ENCODE results near the gene BLMH. TPM values are rescaled to one million over a fixed set of nuclear protein-coding genes. Genes with fewer than 3 reads are reported as not detected.

BLMH gene
- total and polyA plus RNA-seq, 2 donors (not counting 1 experiment from before 2014, with no cell fraction given): 5.9 to 25.9 TPM

DNA sequence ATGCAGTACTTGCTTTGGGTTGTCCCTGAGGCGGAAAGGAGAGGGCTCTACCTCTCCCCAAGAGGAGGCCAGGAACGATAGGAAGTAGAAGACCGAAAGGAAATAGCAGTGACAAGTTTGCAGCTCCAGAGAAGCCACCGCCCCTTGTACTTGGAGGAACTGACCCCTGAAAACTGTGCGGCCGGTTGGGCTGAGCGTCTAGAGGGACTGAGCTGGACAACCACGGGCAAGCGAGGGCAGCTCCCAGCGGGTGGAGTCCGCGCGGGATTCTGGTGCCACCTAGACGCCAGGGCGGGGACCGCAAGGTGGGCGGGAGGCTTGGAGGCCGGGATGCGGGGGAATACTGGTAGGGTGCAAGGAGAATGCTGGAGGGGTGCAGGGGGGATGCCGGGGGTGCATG, 55.0 kb downstream of the BLMH start:
- peak overlapping the region in 1 of 5 experiments; percentile 15 for H3K4me3 ChIP-seq (ENCODE audit: control extremely low read depth in 1 of 5, extremely low read depth in 1 of 5, insufficient read depth in 1 of 5, low read depth in 2 of 5, low read length in 4 of 5)
- DNase-seq (peak; percentile 15), ATAC-seq (ENCODE audit: low read depth) (no peak)
- WGBS (ENCODE audit: insufficient coverage): 4% methylated on average over 13 of the region's 20 CpGs
- ChIA-PET POLR2A (no interaction called here), CTCF (interaction anchor here (1.9 kb wide), 1 partner anchor 132 kb away, joined by 20 read pairs; no protein-coding TSS in a partner anchor)
- peaks cover 0 to 56% (median 23%) of the 10 kb centered on the region in 4 experiments for H3K27me3 ChIP-seq (replicated peaks in 1 of 4; ENCODE audit: control extremely low read depth in 1 of 4, control insufficient read depth in 3 of 4, insufficient read depth in 4 of 4, low read length in 3 of 4)
- Mint-ChIP-seq H3K27ac (no peak overlapping the region), H3K9me3 (ENCODE audit: insufficient read depth) (no peaks in the 10 kb centered on the region), H3K27me3 (peaks cover 70% of the 10 kb centered on the region), H3K4me1 (peaks cover 24% of the 10 kb centered on the region), H3K4me3 (peak overlapping the region; percentile 44)
- H3K9ac ChIP-seq (ENCODE audit: low read length): no peak overlapping the region
- intact Hi-C loops (cut with micrococcal nuclease): no loop called here
- H3K9me3 ChIP-seq (ENCODE audit: control extremely low read depth in 1 of 3, control insufficient read depth in 2 of 3, insufficient read depth in 1 of 3, low read length in 2 of 3): peaks cover 0 to 4% (median 0%) of the 10 kb centered on the region in 3 donors
- no peak for TF ChIP-seq CTCF (IDR thresholded peaks at IDR 0.05)
- no peak for TF ChIP-seq EZH2 (IDR thresholded peaks at IDR 0.05; ENCODE audit: borderline replicate concordance, insufficient read depth, low read depth, low read length, poor library complexity, severe bottlenecking)
- peak overlapping the region; percentile 47 for H3K4me2 ChIP-seq (replicated peaks; ENCODE audit: low read depth, low read length, poor library complexity, severe bottlenecking)
- H3K4me1 ChIP-seq (ENCODE audit: control insufficient read depth in 2 of 2, insufficient read depth in 2 of 2, low read length in 2 of 2): peaks cover 28 to 35% of the 10 kb centered on the region in 2 donors
- no peak overlapping the region for H2AFZ ChIP-seq (ENCODE audit: insufficient read depth, low read depth, low read length, poor library complexity, severe bottlenecking)
- no peaks in the 10 kb centered on the region for H4K20me1 ChIP-seq (ENCODE audit: control insufficient read depth, insufficient read depth, low read length, poor library complexity, severe bottlenecking)
- H3K36me3 ChIP-seq (replicated peaks in 1 of 2; ENCODE audit: control extremely low read depth in 1 of 2, control insufficient read depth in 1 of 2, extremely low read depth in 1 of 2, insufficient read depth in 2 of 2, low read length in 1 of 2): no peaks in the 10 kb centered on the region
- no peak overlapping the region for H3K27ac ChIP-seq (ENCODE audit: low read length in 2 of 2)
- H3K79me2 ChIP-seq (ENCODE audit: control insufficient read depth, insufficient read depth, low read length): no peaks in the 10 kb centered on the region

- Histone ChIP-seq H2AFZ (ENCODE audit: insufficient read depth, low read depth, low read length, poor library complexity, severe bottlenecking) (no peak overlapping the region), H3K4me1 (ENCODE audit: control insufficient read depth in 2 of 2, insufficient read depth in 2 of 2, low read length in 2 of 2) (peaks cover 28 to 35% of the 10 kb centered on the region in 2 donors), H4K20me1 (ENCODE audit: control insufficient read depth, insufficient read depth, low read length, poor library complexity, severe bottlenecking) (no peaks in the 10 kb centered on the region), H3K36me3 (replicated peaks in 1 of 2; ENCODE audit: control extremely low read depth in 1 of 2, control insufficient read depth in 1 of 2, extremely low read depth in 1 of 2, insufficient read depth in 2 of 2, low read length in 1 of 2) (no peaks in the 10 kb centered on the region), H3K27ac (ENCODE audit: low read length in 2 of 2) (no peak overlapping the region), H3K4me2 (replicated peaks; ENCODE audit: low read depth, low read length, poor library complexity, severe bottlenecking) (peak overlapping the region; percentile 64), H3K79me2 (ENCODE audit: control insufficient read depth, insufficient read depth, low read length) (no peaks in the 10 kb centered on the region), H3K9ac (ENCODE audit: low read length) (peak overlapping the region; percentile 19), H3K27me3 (replicated peaks in 1 of 4; ENCODE audit: control extremely low read depth in 1 of 4, control insufficient read depth in 3 of 4, insufficient read depth in 4 of 4, low read length in 3 of 4) (peaks cover 0 to 56% (median 24%) of the 10 kb centered on the region in 4 experiments), H3K9me3 (ENCODE audit: control extremely low read depth in 1 of 3, control insufficient read depth in 2 of 3, insufficient read depth in 1 of 3, low read length in 2 of 3) (peaks cover 0 to 4% (median 0%) of the 10 kb centered on the region in 3 donors), H3K4me3 (ENCODE audit: control extremely low read depth in 1 of 5, extremely low read depth in 1 of 5, insufficient read depth in 1 of 5, low read depth in 2 of 5, low read length in 4 of 5) (no peak overlapping the region)
- Mint-ChIP-seq H3K9me3 (ENCODE audit: insufficient read depth) (no peaks in the 10 kb centered on the region), H3K4me1 (peaks cover 24% of the 10 kb centered on the region), H3K27ac (no peak overlapping the region), H3K4me3 (peak overlapping the region; percentile 77), H3K27me3 (peaks cover 70% of the 10 kb centered on the region)
- no peak for DNase-seq
- intact Hi-C loops (cut with micrococcal nuclease): no loop called here
- no peak for TF ChIP-seq EZH2 (IDR thresholded peaks at IDR 0.05; ENCODE audit: borderline replicate concordance, insufficient read depth, low read depth, low read length, poor library complexity, severe bottlenecking)
- TF ChIP-seq CTCF (IDR thresholded peaks at IDR 0.05): no peak
- ChIA-PET POLR2A (no interaction called here), CTCF (interaction anchor here (1.9 kb wide), 1 partner anchor 131 kb away, joined by 20 read pairs; no protein-coding TSS in a partner anchor)
- 53% methylated on average over 10 of the region's 10 CpGs for WGBS (ENCODE audit: insufficient coverage)
- ATAC-seq (ENCODE audit: low read depth): no peak
Observed at GRCh38 chr17:30236297-30236624, 55.5 kb downstream of the BLMH start.

Data from B cell (primary cell).